Activated CD4-positive, alpha-beta T cell treated with anti-CD3 and anti-CD28 coated beads, Interleukin-2, amount 10 ng/mL, durations not matched to agents 7 days and 5 days (primary cell): ENCODE results near the gene PROCA1. TPM values are rescaled to one million over a fixed set of nuclear protein-coding genes. Genes with fewer than 3 reads are reported as not detected.
A peak's percentile ranks its signal among the peaks of the same experiment; 100 is the strongest.
"Not testable (repeated sequence)": the region's sequence is repeated elsewhere in the genome, so short reads cannot be mapped to it uniquely, and the experiment has no call there.

Source experiments
- CTCF ChIA-PET: fragments of 350-600 bp; sonication (Branson Sonifier 250); formaldehyde crosslinking; loops from one replicate; lab custom pipeline; 2021; ENCODE audit warnings: antibody characterized with exemption; lab: Charles Lee
- POLR2A ChIA-PET: fragments of 350-600 bp; sonication (Branson Sonifier 250); formaldehyde crosslinking; loops from one replicate; lab custom pipeline; 2021; ENCODE audit warnings: antibody characterized with exemption; lab: Charles Lee
- DNase-seq: peaks from one replicate; pipeline ENCODE4 v3.0.0-alpha.2; 2020
- H3K27ac Mint-ChIP-seq: one replicate; pipeline ENCODE4 v1.8.0; 2021; ENCODE audit warnings: mild to moderate bottlenecking, moderate library complexity, mixed read lengths
- H3K27me3 Mint-ChIP-seq: one replicate; pipeline ENCODE4 v1.8.0; 2021; ENCODE audit warnings: mixed read lengths
- H3K36me3 Mint-ChIP-seq: one replicate; pipeline ENCODE4 v1.8.0; 2021; ENCODE audit warnings: low read depth, mixed read lengths
- H3K4me1 Mint-ChIP-seq: one replicate; pipeline ENCODE4 v1.8.0; 2021; ENCODE audit warnings: mixed read lengths
- H3K4me3 Mint-ChIP-seq: one replicate; pipeline ENCODE4 v1.8.0; 2021; ENCODE audit warnings: mild to moderate bottlenecking, moderate library complexity, mixed read lengths
- H3K9me3 Mint-ChIP-seq: one replicate; pipeline ENCODE4 v1.8.0; 2021; ENCODE audit warnings: mixed read lengths
- total RNA-seq, 2 experiments: library from RNA; stranded (reverse); gene quantifications; one replicate each; pipeline ENCODE4 v1.2.3, GENCODE V29; 2021

Gene PROCA1
- total RNA-seq, 2 experiments from 2014 or later: 5.5 to 5.7 TPM

- H3K27me3 Mint-ChIP-seq: no peaks in the 10 kb centered on the region
- H3K4me3 Mint-ChIP-seq: peak within 1 kb of the TSS; percentile 90
- ChIA-PET POLR2A (interaction anchor here (0.6 to 2.0 kb wide), 5 partner anchors 9 to 222 kb away, joined by 3 to 12 read pairs (median 3); partner anchors contain the start of gene RPL23A), CTCF (interaction anchor here (0.6 to 11.5 kb wide), 18 partner anchors 9 to 236 kb away, joined by 3 to 420 read pairs (median 12); partner anchors contain the start of genes BLTP2, DHRS13, FLOT2 and PROCA1)
- peak; percentile 98 for DNase-seq
- no peaks in the 10 kb centered on the region for H3K9me3 Mint-ChIP-seq
- peaks cover 16% of the 10 kb centered on the region for H3K36me3 Mint-ChIP-seq
- peaks cover 48% of the 10 kb centered on the region for H3K4me1 Mint-ChIP-seq
- peak within 1 kb of the TSS; percentile 99 for H3K27ac Mint-ChIP-seq
These were observed 16.9 kb upstream of the PROCA1 start, which contains the start of gene NEK8 for GRCh38 chr17:28728364-28729200. TSS of gene NEK8 (plus strand) at chr17:28728788. CDS start at chr17:28728814, 26 bp downstream.

- POLR2A ChIA-PET: interaction anchor here (0.6 to 1.5 kb wide), 6 partner anchors 17 to 225 kb away, joined by 3 to 6 read pairs (median 4); partner anchors contain the start of gene TRAF4
- Mint-ChIP-seq H3K36me3 (peaks cover 31% of the 10 kb centered on the region), H3K27ac (peak overlapping the region; percentile 99), H3K9me3 (no peaks in the 10 kb centered on the region), H3K4me3 (peak overlapping the region; percentile 90), H3K27me3 (no peaks in the 10 kb centered on the region), H3K4me1 (peaks cover 63% of the 10 kb centered on the region)
- DNase-seq: peak; percentile 93
- CTCF ChIA-PET: interaction anchor here (0.5 to 11.5 kb wide), 61 partner anchors 7 to 422 kb away, joined by 3 to 420 read pairs (median 5); partner anchors contain the start of genes BLTP2, DHRS13, FLOT2 and PHF12
These were observed 15.2 kb upstream of the PROCA1 start for GRCh38 chr17:28726627-28727491.

- H3K27me3 Mint-ChIP-seq: no peaks in the 10 kb centered on the region
- peak within 1 kb of the TSS; percentile 90 for H3K4me3 Mint-ChIP-seq
- POLR2A ChIA-PET: interaction anchor here (0.7 to 1.5 kb wide), 4 partner anchors 17 to 25 kb away, joined by 3 to 6 read pairs (median 4); partner anchors contain the start of gene TRAF4
- H3K4me1 Mint-ChIP-seq: peaks cover 69% of the 10 kb centered on the region
- no peaks in the 10 kb centered on the region for H3K9me3 Mint-ChIP-seq
- DNase-seq: peak; percentile 66
- H3K36me3 Mint-ChIP-seq: peaks cover 36% of the 10 kb centered on the region
- peak within 1 kb of the TSS; percentile 99 for H3K27ac Mint-ChIP-seq
- CTCF ChIA-PET: interaction anchor here (0.5 to 11.5 kb wide), 51 partner anchors 9 to 422 kb away, joined by 3 to 420 read pairs (median 6); partner anchors contain the start of genes DHRS13, FLOT2, PHF12 and PIGS
These were observed 14.5 kb upstream of the PROCA1 start, which contains the start of gene TLCD1 for GRCh38 chr17:28726226-28726626. TSS of gene TLCD1 (minus strand) at chr17:28726233. CDS start at chr17:28726097, 136 bp downstream.

- Mint-ChIP-seq H3K9me3 (no peaks in the 10 kb centered on the region), H3K4me3 (peak overlapping the region; percentile 84), H3K4me1 (peaks cover 72% of the 10 kb centered on the region), H3K36me3 (peaks cover 41% of the 10 kb centered on the region), H3K27me3 (no peaks in the 10 kb centered on the region), H3K27ac (peak overlapping the region; percentile 86)
- ChIA-PET POLR2A (interaction anchor here (1.5 kb wide), 1 partner anchor 20 kb away, joined by 6 read pairs; no protein-coding TSS in a partner anchor), CTCF (interaction anchor here (0.6 to 11.5 kb wide), 29 partner anchors 9 to 420 kb away, joined by 3 to 420 read pairs (median 10); partner anchors contain the start of genes DHRS13, FLOT2, PHF12 and PIGS)
- peak; percentile 30 for DNase-seq
These were observed 14.1 kb upstream of the PROCA1 start for GRCh38 chr17:28725660-28726225.

GRCh38 chr17:28725166-28725659 is 13.5 kb upstream of the PROCA1 start:
- no peaks in the 10 kb centered on the region for H3K9me3 Mint-ChIP-seq
- H3K4me3 Mint-ChIP-seq: peak overlapping the region; percentile 84
- peaks cover 46% of the 10 kb centered on the region for H3K36me3 Mint-ChIP-seq
- peaks cover 75% of the 10 kb centered on the region for H3K4me1 Mint-ChIP-seq
- no peaks in the 10 kb centered on the region for H3K27me3 Mint-ChIP-seq
- POLR2A ChIA-PET: no interaction called here
- H3K27ac Mint-ChIP-seq: peak overlapping the region; percentile 86
- DNase-seq: no peak
- CTCF ChIA-PET: interaction anchor here (0.5 to 11.5 kb wide), 6 partner anchors 12 to 1085 kb away, joined by 3 to 420 read pairs (median 10); partner anchors contain the start of genes PROCA1 and TRAF4

GRCh38 chr17:28724500-28725165 is 12.9 kb upstream of the PROCA1 start:
- peaks cover 74% of the 10 kb centered on the region for H3K4me1 Mint-ChIP-seq
- H3K36me3 Mint-ChIP-seq: peaks cover 51% of the 10 kb centered on the region
- DNase-seq: no peak
- ChIA-PET CTCF (interaction anchor here (0.5 to 11.5 kb wide), 5 partner anchors 11 to 1086 kb away, joined by 3 to 420 read pairs (median 3); partner anchors contain the start of genes PROCA1 and TRAF4), POLR2A (no interaction called here)
- peak overlapping the region; percentile 86 for H3K27ac Mint-ChIP-seq
- peak overlapping the region; percentile 84 for H3K4me3 Mint-ChIP-seq
- no peaks in the 10 kb centered on the region for H3K9me3 Mint-ChIP-seq
- H3K27me3 Mint-ChIP-seq: no peaks in the 10 kb centered on the region

- POLR2A ChIA-PET, DNase-seq, H3K27me3 Mint-ChIP-seq, H3K9me3 Mint-ChIP-seq: not testable (repeated sequence)
- Mint-ChIP-seq H3K4me3 (peak overlapping the region; percentile 5), H3K27ac (peak overlapping the region; percentile 71), H3K36me3 (peaks cover 51% of the 10 kb centered on the region), H3K4me1 (peaks cover 74% of the 10 kb centered on the region)
- CTCF ChIA-PET: interaction anchor here (1.1 kb wide), 1 partner anchor 26 kb away, joined by 3 read pairs; no protein-coding TSS in a partner anchor
These were observed 12.3 kb upstream of the PROCA1 start for GRCh38 chr17:28723836-28724499.

- POLR2A ChIA-PET: no interaction called here
- CTCF ChIA-PET: interaction anchor here (1.1 kb wide), 1 partner anchor 27 kb away, joined by 3 read pairs; no protein-coding TSS in a partner anchor
- no peak overlapping the region for H3K4me3 Mint-ChIP-seq
- no peak for DNase-seq
- peaks cover 51% of the 10 kb centered on the region for H3K36me3 Mint-ChIP-seq
- H3K9me3 Mint-ChIP-seq: no peaks in the 10 kb centered on the region
- H3K4me1 Mint-ChIP-seq: peaks cover 77% of the 10 kb centered on the region
- H3K27ac Mint-ChIP-seq: peak overlapping the region; percentile 71
- H3K27me3 Mint-ChIP-seq: no peaks in the 10 kb centered on the region
These were observed 11.6 kb upstream of the PROCA1 start for GRCh38 chr17:28723159-28723835.

- no peak for DNase-seq
- peaks cover 77% of the 10 kb centered on the region for H3K4me1 Mint-ChIP-seq
- H3K36me3 Mint-ChIP-seq: peaks cover 51% of the 10 kb centered on the region
- H3K4me3 Mint-ChIP-seq: peak overlapping the region; percentile 95
- H3K27ac Mint-ChIP-seq: peak overlapping the region; percentile 44
- no peaks in the 10 kb centered on the region for H3K27me3 Mint-ChIP-seq
- CTCF ChIA-PET: interaction anchor here (0.7 to 2.4 kb wide), 2 partner anchors 22 to 230 kb away, joined by 3 to 7 read pairs; no protein-coding TSS in a partner anchor
- POLR2A ChIA-PET: no interaction called here
- no peaks in the 10 kb centered on the region for H3K9me3 Mint-ChIP-seq
These were observed 10.9 kb upstream of the PROCA1 start for GRCh38 chr17:28722417-28723158.
